IPS-18a (cell line): Measurements from ENCODE around the gene H2BK1.

Experiments
- H3K27ac ChIP-seq: one replicate; pipeline ENCODE4 v1.5.1; 2013; ENCODE audit warnings: low read length
- H3K27me3 ChIP-seq: one replicate; pipeline ENCODE4 v1.6.1; 2013; ENCODE audit warnings: mild to moderate bottlenecking, low read length; ENCODE audit not compliant: control insufficient read depth, insufficient read depth
- H3K36me3 ChIP-seq: one replicate; pipeline ENCODE4 v1.6.1; 2013; ENCODE audit warnings: low read depth, low read length; ENCODE audit not compliant: control insufficient read depth
- H3K4me1 ChIP-seq: one replicate; pipeline ENCODE4 v1.6.1; 2013; ENCODE audit warnings: low read depth, low read length; ENCODE audit not compliant: control insufficient read depth
- H3K4me3 ChIP-seq: one replicate; pipeline ENCODE4 v1.5.1; 2013; ENCODE audit warnings: low read length
- H3K9ac ChIP-seq: one replicate; pipeline ENCODE4 v1.6.1; 2013; ENCODE audit warnings: mild to moderate bottlenecking, low read length, moderate library complexity
- H3K9me3 ChIP-seq: one replicate; pipeline ENCODE4 v1.6.1; 2013; ENCODE audit warnings: low read depth, low read length; ENCODE audit not compliant: control insufficient read depth

H2BK1 gene

GRCh38 chr7:151237244-151238189, 27.2 kb upstream of the H2BK1 start:
- Histone ChIP-seq H3K9me3 (no peaks in the 10 kb centered on the region), H3K27me3 (no peaks in the 10 kb centered on the region), H3K9ac (no peak overlapping the region), H3K4me1 (peaks cover 6% of the 10 kb centered on the region), H3K36me3 (peaks cover 11% of the 10 kb centered on the region), H3K4me3 (no peak overlapping the region), H3K27ac (no peak overlapping the region)

DNA sequence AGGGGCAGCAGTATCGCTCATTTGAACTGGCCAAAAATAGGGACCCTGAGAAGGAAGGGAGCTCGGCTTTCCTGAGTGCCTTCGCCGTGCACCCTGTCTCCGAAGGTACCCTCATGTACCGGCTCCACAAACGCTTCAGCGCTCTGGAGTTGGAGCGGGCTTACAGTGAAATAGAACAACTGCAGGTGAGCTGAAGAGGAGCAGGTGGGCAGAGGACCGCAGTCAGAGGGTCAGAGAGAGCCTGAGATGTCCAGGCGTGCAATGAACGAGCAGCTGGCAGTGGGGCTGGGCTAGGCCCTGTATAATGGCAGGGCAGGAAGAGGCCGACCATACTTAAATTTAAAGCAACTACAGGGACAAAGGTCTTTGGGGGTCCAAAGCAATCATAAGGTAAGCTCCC, 26.1 kb upstream of the H2BK1 start:
- no peak overlapping the region for H3K4me3 ChIP-seq
- no peak overlapping the region for H3K9ac ChIP-seq
- H3K36me3 ChIP-seq, result peaks cover 11% of the 10 kb centered on the region
- peaks cover 10% of the 10 kb centered on the region for H3K4me1 ChIP-seq
- no peak overlapping the region for H3K27ac ChIP-seq
- H3K9me3 ChIP-seq, result no peaks in the 10 kb centered on the region
- H3K27me3 ChIP-seq, result no peaks in the 10 kb centered on the region

- Histone ChIP-seq H3K9ac (no peak overlapping the region), H3K4me1 (peaks cover 10% of the 10 kb centered on the region), H3K27ac (no peak overlapping the region), H3K36me3 (peaks cover 11% of the 10 kb centered on the region), H3K4me3 (no peak overlapping the region), H3K27me3 (no peaks in the 10 kb centered on the region), H3K9me3 (no peaks in the 10 kb centered on the region)
Observed at GRCh38 chr7:151235091-151235787, 25.0 kb upstream of the H2BK1 start.

DNA sequence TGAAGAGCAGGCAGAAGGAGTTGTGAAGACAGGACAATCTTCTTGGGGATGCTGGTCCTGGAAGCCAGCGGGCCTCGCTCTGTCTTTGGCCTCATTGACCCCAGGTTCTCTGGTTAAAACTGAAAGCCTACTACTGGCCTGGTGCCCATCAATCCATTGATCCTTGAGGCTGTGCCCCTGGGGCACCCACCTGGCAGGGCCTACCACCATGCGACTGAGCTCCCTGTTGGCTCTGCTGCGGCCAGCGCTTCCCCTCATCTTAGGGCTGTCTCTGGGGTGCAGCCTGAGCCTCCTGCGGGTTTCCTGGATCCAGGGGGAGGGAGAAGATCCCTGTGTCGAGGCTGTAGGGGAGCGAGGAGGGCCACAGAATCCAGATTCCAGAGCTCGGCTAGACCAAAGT, 23.5 kb upstream of the H2BK1 start:
- no peak overlapping the region for H3K9ac ChIP-seq
- no peak overlapping the region for H3K27ac ChIP-seq

GRCh38 chr7:151232917-151233701, 22.8 kb upstream of the H2BK1 start:
- H3K4me3 ChIP-seq, result peak overlapping the region; percentile 84
- no peak overlapping the region for H3K27ac ChIP-seq
- H3K9ac ChIP-seq, result peak overlapping the region; percentile 68
- peaks cover 8% of the 10 kb centered on the region for H3K36me3 ChIP-seq
- no peaks in the 10 kb centered on the region for H3K27me3 ChIP-seq
- peaks cover 12% of the 10 kb centered on the region for H3K4me1 ChIP-seq
- no peaks in the 10 kb centered on the region for H3K9me3 ChIP-seq

More for the DNA sequence above, 23.5 kb upstream of the H2BK1 start:
- Histone ChIP-seq H3K4me1 (peaks cover 10% of the 10 kb centered on the region), H3K4me3 (peak overlapping the region; percentile 84), H3K36me3 (peaks cover 10% of the 10 kb centered on the region), H3K27me3 (no peaks in the 10 kb centered on the region), H3K9me3 (no peaks in the 10 kb centered on the region)

GRCh38 chr7:151232091-151232916, 22.0 kb upstream of the H2BK1 start, which contains the start of gene CHPF2:
Gene CHPF2, plus strand, starts transcription at chr7:151232483. Its CDS starts 1,529 bp downstream, at chr7:151234012.
- Histone ChIP-seq H3K4me1 (peaks cover 14% of the 10 kb centered on the region), H3K27ac (no peak within 1 kb of the TSS), H3K36me3 (peaks cover 8% of the 10 kb centered on the region), H3K9me3 (no peaks in the 10 kb centered on the region), H3K27me3 (no peaks in the 10 kb centered on the region), H3K4me3 (peak within 1 kb of the TSS; percentile 84), H3K9ac (peak within 1 kb of the TSS; percentile 68)

DNA sequence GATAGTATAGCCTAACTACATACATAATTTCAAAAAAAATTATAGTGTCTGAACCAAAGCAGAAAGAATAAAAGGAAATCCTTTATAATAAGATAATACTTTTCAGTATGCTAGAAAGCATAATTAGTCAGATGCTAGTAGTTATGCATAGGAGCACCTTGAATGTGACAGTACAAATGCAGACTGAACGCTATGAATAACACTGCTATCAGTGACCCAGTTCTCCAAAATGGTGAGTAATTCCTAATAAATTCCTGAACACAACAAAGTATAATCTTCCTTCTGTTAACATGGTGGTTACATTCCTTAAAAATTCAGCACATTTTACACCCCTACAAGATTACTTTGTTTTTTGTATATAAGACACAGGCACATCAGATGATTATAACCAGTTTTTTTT, 20.8 kb upstream of the H2BK1 start:
- Histone ChIP-seq H3K36me3 (no peaks in the 10 kb centered on the region), H3K9me3 (no peaks in the 10 kb centered on the region), H3K4me3 (no peak overlapping the region), H3K27ac (no peak overlapping the region), H3K4me1 (peaks cover 14% of the 10 kb centered on the region), H3K9ac (no peak overlapping the region), H3K27me3 (no peaks in the 10 kb centered on the region)

GRCh38 chr7:151229249-151229648, 19.0 kb upstream of the H2BK1 start:
- Histone ChIP-seq H3K9ac (no peak overlapping the region), H3K4me1 (peaks cover 14% of the 10 kb centered on the region), H3K27me3 (no peaks in the 10 kb centered on the region), H3K36me3 (peaks cover 7% of the 10 kb centered on the region), H3K4me3 (no peak overlapping the region), H3K9me3 (no peaks in the 10 kb centered on the region), H3K27ac (no peak overlapping the region)

DNA sequence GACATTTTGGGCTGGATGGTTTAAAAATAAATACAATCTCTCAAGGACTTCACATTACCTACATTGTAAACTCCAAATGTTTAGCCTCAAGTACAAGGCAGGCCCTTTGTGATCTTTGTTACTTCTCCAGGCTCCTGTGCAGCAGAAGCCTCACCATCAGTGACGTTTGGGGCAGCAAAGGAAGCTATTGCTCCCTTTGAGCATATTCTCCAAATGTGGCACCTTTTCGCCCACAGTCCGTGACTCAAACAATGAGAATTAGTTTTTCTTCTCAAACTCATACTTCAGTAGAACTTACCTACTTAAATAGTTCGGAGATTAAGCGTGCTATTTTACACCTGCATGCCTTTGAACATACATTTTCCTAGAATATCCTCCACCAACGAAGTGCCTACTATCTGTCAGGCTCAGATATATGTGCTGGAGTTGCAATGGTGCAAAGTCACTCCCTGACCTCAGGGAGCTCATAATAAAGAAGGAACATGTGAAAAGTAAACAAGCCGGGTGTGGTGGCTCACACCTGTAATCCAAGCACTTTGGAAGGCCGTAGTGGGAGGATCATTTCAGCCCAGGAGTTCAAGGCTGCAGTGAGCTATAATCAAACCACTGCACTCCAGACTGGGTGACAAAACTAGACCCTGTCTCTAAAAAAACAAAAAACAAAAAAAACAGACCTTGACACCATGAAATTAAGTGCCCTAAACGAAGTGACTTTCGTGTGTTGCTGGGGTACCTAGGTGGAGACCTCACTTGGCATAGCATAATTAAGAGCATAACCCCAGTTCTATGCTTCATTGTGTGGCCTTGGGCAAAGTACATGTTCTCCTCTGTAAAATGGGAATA, 18.0 kb upstream of the H2BK1 start:
- peak overlapping the region; percentile 78 for H3K4me3 ChIP-seq
- H3K9ac ChIP-seq, result peak overlapping the region; percentile 70
- H3K4me1 ChIP-seq, result peaks cover 10% of the 10 kb centered on the region
- H3K27ac ChIP-seq, result peak overlapping the region; percentile 62
- no peaks in the 10 kb centered on the region for H3K27me3 ChIP-seq
- no peaks in the 10 kb centered on the region for H3K9me3 ChIP-seq
- peaks cover 17% of the 10 kb centered on the region for H3K36me3 ChIP-seq
